B cell (primary cell): Measurements from ENCODE around the gene NUCKS1.

Experiments
- CTCF ChIP-seq: fragments of 200-600 bp; IDR thresholded peaks from one replicate; pipeline ENCODE4 v1.8.0; 2022; ENCODE audit warnings: antibody characterized with exemption, mild to moderate bottlenecking
- EZH2 ChIP-seq: IDR thresholded peaks from 2 replicates; pipeline ENCODE4 v1.6.1; 2012; ENCODE audit warnings: borderline replicate concordance, low read depth, mild to moderate bottlenecking, moderate library complexity, low read length; ENCODE audit not compliant: insufficient read depth, poor library complexity, severe bottlenecking

- TF ChIP-seq CTCF (no peak), EZH2 (no peak)
Measured at GRCh38 chr1:205726619-205727125, 23.3 kb downstream of the NUCKS1 start.
